Fibroblast of skin of abdomen (primary cell): ENCODE measurements around the gene UTP14A. TPM values are rescaled to one million over a fixed set of nuclear protein-coding genes. Genes with fewer than 3 reads are reported as not detected.
"Not testable (repeated sequence)": the region's sequence is repeated elsewhere in the genome, so short reads cannot be mapped to it uniquely, and the experiment has no call there.

Experiments
- DNase-seq: peaks from one replicate; pipeline ENCODE4 v3.0.0-alpha.2; 2013
- polyA plus RNA-seq, 2 experiments: library from polyadenylated mRNA; unstranded; fragments of 120-200 nt; gene quantifications; one replicate each; pipeline ENCODE4 v1.2.1, GENCODE V29; 2013; ENCODE audit not compliant: insufficient read length in 2 of 2

Gene UTP14A, protein sequence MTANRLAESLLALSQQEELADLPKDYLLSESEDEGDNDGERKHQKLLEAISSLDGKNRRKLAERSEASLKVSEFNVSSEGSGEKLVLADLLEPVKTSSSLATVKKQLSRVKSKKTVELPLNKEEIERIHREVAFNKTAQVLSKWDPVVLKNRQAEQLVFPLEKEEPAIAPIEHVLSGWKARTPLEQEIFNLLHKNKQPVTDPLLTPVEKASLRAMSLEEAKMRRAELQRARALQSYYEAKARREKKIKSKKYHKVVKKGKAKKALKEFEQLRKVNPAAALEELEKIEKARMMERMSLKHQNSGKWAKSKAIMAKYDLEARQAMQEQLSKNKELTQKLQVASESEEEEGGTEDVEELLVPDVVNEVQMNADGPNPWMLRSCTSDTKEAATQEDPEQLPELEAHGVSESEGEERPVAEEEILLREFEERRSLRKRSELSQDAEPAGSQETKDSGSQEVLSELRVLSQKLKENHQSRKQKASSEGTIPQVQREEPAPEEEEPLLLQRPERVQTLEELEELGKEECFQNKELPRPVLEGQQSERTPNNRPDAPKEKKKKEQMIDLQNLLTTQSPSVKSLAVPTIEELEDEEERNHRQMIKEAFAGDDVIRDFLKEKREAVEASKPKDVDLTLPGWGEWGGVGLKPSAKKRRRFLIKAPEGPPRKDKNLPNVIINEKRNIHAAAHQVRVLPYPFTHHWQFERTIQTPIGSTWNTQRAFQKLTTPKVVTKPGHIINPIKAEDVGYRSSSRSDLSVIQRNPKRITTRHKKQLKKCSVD
- 23.8 TPM for polyA plus RNA-seq (2013, experiment 1 of 2; ENCODE audit: insufficient read length)
- polyA plus RNA-seq (2013, experiment 2 of 2; ENCODE audit: insufficient read length) = 23.7 TPM

DNA sequence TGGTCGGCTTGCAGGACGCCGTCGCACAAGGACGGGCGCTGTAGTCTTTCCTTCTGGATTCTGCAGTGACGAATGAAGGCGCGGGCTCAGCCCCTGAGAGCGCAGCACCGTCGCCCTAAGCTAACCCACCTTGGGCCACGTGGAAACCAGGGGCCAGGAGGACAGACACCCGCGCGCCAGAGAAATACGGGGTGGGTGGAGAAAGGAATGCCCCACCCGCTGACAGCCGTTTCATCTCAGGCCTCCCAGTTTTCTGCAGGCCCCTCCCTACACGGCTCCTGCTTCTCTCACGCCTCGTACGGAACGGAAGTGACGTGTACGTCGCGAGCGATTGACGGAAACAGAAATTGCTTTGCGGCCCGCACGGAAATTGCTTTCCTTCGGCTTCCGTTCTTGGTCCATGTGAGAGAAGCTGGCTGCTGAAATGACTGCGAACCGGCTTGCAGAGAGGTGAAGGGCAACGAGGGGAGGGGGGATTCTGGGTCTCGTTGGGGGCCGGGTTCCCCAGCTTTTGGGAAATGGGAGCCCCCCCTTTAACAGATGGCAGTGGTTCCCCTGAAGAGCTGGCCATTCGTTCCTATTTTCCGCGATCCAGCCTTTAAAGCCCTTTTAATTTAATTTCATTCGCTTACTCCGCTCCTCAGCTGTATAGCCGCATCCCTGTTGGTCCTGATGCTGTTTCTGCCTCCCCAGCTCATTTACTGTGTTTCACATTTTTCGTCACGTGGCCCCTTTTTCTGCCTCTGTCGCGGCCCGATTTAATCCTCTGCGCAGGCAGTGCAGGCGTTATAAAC, at the start of gene UTP14A:
Gene UTP14A (plus strand): TSS at position 378 of the 794 bp plus-strand sequence. CDS start 47 bp downstream, at position 425.
- peak; percentile 92 for DNase-seq

DNA sequence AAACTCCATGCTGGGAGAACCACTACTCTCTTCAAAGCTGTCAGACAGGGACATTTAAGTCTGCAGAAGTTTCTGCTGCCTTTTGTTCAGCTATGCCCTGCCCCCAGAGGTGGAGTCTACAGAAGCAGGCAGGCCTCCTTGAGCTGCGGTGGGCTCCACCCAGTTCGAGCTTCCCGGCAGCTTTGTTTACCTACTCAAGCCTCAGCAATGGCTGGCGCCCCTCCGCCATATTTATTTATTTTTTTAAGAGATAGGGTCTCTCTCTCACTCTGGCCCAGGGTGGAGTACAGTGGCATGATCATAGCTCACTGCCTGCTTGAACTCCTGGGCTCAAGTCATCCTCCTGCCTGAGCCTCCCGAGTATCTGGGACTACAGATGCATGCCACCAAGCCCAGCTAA, 46.8 kb upstream of the UTP14A start:
- DNase-seq = not testable (repeated sequence)

DNA sequence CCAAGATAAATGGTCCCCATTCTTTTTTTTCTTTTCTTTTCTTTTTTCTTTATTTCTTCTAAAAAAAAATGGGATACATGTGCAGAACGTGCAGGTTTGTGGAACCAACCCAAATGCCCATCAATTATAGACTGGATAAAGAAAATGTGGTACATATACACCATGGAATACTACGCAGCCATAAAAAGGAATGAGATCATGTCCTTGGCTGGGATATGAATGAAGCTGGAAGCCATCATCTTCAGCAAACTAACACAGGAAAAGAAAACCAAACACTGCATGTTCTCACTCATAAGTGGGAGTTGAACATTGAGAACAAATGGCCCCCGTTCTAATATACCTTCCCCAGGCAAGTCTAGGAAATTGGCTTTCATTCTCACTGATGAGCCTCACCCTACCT, 39.6 kb upstream of the UTP14A start:
- DNase-seq = not testable (repeated sequence)

DNA sequence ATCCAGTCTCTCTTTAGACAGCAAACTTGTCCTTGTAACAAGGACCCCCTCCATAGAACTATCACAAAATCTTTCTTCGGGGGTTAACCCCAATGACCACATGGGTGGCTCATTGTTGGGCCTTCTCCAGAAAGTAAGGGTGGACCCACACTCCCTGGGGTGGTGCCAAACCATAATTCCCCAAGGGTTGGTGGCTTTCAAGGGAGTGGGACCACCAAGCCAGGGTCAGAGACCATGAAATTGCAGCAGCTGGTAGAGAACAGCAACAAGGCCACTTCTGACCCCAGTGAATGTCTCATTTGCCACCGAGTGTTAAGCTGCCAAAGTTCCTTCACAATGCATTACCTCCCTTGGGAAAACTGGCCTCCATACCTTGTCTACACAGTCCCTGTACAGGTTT, 33.4 kb upstream of the UTP14A start:
- no peak for DNase-seq

DNA sequence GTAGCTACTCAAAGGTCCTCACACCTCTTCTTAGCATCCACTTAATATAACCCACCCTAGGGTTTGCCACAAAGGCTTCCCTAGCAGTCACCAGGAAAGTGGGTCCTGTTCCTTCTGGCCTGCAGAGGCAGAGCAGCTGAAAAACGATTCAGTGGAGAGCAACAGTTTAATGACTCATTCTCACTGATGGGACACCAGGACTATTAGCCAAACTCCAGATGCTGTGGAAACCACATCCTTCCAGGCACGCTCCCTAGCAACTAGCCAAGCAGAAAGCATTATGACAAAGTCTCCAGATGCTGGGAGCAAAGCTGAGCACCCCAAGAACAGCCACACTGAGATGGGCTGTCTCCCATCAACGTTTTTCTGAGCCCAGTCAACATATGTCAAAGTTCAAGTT, 30.3 kb upstream of the UTP14A start:
- DNase-seq = peak; percentile 75

DNA sequence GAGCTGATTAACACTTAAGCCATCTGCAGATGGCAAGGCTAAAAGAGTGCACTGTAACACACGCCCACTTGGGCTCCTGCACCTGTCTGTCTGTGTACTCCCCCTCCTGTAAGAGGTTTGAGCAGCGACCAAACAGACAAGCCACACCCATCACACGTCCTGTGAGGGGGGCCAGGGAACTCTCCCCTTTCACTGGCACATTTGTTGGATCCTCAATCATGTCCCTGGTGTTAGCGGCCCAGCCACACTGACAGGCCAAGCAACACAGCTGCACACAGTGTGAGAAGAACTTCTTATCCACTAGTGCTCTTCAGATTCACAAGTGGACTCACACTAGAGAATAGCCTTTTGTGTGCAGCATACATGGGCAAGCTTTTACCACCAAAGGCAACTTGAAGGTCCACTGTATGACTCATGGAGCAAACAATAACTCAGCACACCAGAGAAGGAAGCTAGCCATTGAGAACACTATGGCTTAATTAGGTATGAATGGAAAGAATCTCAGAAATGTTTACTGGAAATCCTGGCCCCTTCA, 29.1 kb upstream of the UTP14A start:
- DNase-seq = peak; percentile 53

DNA sequence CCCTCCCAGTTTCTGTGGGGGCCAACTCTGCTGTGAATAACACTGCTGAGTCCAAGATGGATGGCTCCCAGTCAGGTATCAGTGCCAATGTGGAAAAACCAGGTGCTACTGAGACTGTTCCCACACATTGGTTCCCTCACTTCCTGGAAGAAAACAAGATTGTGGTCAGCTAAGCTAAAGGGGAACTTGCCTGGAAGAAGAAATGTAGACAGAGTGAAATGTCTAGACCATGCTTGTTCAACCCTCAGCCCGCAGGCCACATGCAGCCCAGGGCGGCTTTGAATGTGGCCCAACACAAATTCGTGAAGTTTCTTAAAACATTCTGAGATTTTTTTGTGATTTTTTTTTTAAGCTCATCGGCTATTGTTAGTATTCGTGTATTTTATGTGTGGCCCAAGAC, 28.6 kb upstream of the UTP14A start:
- DNase-seq = no peak

DNA sequence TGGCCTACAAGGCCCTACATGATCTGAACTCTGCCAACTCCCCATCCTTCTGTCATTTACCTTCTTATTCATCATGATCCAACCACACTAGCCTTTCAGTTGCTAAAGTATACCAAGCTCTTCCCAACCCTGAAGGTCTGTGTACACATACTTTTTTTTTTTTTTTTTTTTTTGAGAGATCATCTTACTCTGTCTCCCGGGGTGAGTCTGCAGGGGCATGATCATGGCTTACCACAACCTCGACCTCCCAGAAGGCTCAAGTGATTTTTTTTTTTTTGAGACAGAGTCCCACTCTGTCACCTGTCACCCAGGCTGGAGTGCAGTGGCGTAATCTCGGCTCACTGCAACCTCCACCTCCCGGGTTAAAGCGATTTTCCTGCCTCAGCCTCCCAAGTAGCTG, 5.9 kb upstream of the UTP14A start:
- DNase-seq = no peak

DNA sequence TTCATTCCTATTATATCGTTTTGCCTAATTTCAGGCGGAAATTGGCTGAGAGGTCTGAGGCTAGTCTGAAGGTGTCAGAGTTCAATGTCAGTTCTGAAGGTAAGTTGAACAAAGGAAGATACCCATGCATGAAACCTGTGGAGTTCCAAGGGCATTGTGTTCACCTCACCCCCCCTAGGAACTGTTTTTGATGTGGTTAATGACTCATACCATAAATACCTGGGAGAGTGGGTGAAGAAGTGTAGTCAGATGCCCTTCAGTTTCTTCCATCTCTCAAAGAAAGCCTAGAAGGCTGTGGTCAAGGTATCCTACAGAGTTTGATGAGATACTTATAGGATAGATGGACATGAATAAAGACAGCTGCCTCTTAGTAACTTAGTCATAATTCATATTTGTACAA, 2.7 kb downstream of the UTP14A start:
- DNase-seq = no peak

DNA sequence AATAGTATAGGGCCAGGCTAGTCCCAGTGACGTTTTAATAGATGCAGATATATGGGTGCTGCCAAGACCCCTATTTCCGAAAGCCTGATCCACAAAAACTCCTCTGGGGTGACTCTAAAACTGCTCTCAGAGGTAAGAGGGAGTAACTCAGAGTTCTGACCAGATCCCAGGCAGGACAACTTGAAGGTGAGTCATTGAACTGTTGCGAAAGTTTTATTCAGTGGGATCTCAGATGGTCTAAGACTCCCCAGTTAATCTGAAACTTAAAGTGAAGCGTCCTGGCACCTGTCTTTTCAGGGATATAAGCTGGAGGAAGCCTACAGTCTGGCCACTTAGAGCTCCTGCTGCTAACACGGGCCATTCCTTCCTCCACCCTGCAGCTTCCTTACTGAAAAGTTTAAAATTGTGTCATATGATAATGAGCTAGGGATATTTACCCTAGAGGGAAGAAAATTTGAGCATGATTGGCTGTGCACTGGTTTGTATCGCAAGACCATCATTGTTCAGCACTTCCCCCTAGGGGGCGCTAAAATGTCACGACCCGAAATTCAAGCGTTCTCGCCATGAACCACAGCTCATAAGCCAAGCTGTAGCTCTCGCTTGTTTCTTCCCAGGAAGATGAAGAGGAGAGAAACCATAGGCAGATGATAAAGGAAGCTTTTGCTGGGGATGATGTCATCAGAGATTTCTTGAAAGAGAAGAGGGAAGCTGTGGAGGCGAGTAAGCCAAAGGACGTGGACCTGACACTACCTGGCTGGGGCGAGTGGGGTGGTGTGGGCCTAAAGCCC, 19.5 kb downstream of the UTP14A start:
- DNase-seq = peak; percentile 67

DNA sequence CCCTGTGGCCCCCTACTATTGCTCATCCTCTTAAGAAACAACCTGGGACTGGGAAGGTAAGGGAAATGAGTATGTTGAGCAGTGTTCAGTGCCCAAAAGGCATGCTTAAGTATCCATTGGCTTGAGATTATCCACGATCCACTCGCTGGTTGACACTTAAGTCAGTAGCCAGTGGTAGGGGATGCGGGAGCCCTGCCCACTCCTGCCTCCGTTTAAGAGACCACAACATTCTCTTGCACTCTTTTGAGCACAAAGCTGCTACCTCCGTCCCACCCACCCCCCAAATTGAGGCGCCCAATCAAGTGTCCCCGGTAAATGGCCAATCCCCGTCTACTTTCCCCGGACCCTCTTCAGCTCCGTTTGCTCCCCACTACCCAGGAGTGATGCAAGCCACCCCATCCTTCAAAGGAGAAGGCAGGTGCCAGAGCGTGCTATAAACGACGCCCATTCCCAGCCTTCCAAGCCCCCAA, 25.0 kb downstream of the UTP14A start:
- no peak for DNase-seq

DNA sequence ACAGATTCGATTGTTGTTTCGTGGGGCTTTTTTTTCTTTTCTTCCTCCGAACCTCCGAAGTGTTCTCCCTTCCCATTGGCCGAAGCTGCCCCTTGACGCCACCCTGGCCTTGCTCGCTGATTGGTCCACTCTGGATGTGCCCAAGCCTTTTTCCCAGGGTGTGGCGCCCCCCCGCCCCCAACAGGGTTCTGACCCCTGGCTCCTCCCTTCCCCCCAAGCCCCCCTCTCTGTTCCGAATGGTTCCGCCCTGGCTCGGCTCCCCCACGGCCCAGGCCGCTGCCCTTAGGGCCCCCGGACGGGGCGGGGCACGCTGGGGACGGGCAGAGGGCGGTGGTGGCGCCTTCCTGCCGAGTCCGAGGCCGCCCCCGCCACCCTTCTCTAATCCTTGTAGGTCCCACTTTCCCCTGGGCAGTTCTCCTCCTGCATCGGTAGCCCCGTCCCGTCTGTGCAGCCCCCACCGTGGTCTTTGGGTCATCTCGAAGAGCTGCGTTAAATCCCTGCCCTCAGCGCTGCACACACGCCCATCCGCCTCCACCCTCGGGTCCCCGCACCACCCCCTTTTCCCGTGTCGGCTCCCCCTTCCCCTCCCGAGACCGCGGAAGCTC, 25.5 kb downstream of the UTP14A start:
- DNase-seq = peak; percentile 91

DNA sequence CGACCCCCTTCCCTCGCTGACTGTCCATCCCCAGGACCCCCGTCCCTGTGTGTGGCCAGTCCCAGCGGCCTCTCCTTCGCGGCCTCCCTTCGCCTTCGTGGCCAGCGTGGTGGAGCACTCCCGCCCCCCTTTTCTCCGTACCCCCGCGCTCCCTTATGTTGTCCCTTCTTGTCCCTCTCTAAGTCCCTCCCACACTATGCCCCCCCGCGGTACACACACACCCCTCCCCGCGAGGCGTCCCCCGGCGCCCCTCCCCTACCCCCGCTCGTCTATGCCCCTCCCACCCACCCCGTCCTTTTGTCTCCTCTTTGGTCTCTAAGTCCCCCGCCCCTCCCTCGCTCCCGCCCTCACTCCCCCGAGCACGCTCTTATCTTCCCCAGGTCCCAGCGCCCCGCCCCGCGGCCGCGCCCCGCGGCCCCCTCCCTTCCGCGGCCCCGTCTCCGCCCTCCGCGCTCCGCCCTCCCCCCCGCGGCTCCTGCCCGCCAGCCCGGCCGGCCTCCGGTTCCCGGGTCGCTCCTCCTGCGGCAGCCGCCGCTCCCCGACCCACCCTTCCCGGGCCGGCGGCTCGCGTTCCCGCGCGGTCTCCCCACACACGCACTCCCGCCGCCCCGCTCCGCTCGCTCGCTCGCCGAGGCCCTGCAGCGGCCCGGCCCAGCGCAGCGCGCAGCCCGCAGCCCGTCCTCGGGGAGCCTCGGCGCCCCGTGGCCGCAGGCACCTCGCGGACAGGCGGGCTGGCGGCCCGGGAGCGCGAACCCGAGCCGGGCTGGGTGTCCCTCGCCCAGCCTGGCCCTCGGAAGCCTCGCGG, 26.3 kb downstream of the UTP14A start:
- DNase-seq = peak; percentile 88

DNA sequence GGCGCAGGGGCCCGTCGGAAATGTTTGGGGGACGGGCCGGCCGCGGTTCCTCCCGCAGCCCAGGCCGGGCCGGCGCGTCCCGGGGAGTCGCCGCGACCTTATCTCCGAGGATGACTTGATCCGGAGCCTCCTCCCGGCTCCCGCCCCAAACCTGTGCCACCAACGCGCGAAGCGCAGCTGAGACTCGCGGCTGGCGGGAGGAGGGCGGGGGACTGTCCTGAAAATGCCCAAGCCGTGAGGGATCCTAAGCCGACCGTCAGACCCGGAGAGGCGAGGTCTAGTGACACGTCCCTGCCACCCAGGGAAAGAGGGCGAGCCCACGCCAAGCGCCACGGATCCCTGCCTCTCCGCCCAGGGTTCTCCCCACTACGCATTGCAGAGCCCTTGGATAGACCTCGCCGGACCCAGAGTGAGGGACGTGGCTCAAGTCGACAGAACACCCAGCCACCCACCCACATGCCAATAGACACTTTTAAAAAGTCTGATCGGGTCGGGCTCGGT, 26.9 kb downstream of the UTP14A start:
- DNase-seq = no peak

DNA sequence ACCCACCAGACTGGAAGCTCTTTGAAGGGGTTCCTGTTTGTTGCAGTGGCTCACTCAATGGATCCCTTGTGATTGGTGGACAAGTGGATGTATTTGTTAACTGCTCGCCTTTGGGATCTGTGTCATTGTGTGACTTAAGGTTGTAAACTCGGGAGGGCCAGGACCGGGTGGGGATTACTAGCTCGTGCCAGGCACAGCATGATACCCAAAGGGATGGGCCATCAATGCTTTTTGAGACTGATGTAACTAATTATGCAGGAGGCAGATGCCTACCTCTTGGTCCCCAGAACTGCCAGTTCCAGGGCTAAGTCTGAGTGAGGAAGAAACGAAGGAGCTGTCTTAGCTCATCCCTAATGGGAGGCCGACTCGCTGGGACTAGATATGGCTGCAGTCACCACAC, 27.7 kb downstream of the UTP14A start:
- DNase-seq = no peak

DNA sequence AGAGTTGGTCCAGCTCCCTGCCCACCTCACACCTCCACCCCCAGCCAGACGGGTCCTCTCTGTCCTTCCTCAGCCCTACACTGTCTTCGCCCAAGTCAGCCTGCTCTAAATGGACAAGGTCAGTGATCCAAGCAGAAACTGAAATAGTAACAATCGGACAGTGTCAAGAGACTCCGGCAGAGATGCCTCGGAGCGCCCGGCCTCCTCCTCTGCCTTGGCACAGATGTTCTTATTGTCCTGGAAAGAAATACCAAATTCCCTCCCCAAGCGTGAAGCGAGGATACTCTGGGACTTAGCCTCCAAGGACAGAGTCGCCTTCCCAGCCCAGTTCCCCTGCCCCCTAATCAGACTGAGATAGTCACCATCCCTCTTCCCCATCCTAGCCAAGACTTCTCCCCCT, 28.5 kb downstream of the UTP14A start:
- DNase-seq = no peak

DNA sequence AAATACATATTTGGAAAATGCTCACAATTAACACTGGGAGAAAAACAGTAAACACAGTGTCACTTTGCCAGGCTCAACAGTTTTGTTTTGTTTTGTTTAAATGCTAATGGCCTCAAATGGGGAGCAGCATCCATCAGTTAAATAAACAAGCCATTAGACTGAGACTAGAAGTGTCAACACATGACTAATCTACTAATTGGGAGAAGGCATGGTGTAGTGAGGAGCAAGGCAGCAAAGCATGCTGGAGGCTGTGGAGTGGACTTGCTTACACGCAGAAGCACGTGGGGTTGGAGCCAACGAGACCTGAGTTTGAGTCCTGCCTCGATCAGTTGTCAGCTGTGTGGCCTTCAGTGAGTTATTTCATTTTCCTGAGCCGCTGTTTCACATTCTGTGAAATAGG, 29.0 kb downstream of the UTP14A start:
- DNase-seq = no peak

DNA sequence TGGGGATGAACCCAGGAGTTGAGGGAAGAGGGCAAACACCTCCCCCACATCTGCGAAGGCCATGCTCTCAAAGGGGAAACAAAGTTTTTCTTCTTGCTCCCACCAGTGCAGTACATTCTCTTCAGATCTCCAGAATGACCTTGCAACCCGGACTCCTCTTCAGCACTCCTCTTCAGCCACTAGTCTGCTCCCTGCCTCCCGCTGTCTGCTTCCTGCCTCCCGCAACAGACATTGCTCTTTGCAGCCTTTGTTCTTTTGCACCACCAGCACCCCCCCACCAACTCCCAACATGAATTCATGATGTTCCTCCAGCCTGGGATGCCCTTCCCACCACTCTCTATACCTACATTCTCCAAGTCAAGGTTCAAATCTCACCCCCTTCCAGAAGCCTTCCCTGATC, 32.1 kb downstream of the UTP14A start:
- no peak for DNase-seq

DNA sequence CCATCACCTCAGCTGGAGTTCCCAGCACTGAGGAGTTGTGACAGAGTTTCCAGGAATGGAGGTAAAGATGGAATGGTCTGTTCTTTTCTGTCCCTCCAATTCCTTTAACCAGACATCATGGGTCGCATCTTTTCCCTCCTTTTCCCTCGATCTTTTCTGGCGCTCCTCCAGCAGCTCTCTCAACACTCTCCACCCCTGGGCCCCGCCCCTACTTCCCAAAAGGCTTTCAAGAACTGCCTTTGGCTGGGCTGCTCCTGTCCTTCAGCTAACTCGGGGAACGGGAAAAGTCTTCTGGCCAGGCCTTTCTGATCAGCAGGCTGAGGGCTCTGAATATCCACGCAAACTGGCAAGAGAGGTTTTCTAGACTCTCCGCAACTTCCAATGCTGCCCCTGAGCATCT, 34.0 kb downstream of the UTP14A start:
- no peak for DNase-seq

DNA sequence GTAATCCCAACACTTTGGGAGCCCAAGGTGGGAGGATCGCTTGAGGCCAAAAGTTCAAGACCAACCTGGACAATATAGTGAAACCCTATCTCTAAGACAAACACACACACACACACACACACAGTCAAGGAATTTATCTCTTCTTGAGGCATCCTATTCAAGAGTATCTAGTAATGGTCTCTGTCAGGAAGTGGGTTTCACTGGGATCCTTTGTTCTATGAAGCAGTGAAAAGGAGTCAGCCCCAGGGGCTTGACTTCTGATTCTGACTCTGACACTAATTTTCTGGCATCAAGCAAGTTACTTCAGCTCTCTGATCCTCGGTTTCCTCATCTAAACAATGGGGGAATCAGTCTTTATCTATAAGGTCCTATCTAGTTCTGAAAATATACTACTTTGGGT, 34.8 kb downstream of the UTP14A start:
- DNase-seq = no peak
